ENCODE data around the gene DOCK9.

DOCK9 gene

DNA sequence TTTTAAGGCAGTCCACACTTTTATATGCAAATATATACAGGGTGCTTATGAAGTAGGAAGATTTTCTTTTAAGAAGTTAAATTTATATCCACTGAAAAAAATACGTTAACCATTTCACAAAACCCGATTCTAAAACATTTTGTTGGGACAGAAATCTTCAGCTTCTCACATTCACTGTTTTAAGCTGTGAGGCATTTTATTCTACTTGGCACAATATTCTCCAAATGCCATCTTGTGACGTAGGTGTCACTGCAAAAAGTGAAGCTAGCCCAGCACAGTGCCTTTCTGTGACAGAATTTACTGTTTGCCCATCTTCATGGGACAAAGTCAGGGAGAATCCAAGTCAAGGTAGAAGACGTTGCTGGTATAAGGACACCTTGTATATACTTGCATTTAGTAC, 130.9 kb downstream of the DOCK9 start:
- TF ChIP-seq, protein P1, sequence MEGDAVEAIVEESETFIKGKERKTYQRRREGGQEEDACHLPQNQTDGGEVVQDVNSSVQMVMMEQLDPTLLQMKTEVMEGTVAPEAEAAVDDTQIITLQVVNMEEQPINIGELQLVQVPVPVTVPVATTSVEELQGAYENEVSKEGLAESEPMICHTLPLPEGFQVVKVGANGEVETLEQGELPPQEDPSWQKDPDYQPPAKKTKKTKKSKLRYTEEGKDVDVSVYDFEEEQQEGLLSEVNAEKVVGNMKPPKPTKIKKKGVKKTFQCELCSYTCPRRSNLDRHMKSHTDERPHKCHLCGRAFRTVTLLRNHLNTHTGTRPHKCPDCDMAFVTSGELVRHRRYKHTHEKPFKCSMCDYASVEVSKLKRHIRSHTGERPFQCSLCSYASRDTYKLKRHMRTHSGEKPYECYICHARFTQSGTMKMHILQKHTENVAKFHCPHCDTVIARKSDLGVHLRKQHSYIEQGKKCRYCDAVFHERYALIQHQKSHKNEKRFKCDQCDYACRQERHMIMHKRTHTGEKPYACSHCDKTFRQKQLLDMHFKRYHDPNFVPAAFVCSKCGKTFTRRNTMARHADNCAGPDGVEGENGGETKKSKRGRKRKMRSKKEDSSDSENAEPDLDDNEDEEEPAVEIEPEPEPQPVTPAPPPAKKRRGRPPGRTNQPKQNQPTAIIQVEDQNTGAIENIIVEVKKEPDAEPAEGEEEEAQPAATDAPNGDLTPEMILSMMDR (IDR thresholded peaks at IDR 0.05; ENCODE audit: low read depth, low read length) = no peak

DNA sequence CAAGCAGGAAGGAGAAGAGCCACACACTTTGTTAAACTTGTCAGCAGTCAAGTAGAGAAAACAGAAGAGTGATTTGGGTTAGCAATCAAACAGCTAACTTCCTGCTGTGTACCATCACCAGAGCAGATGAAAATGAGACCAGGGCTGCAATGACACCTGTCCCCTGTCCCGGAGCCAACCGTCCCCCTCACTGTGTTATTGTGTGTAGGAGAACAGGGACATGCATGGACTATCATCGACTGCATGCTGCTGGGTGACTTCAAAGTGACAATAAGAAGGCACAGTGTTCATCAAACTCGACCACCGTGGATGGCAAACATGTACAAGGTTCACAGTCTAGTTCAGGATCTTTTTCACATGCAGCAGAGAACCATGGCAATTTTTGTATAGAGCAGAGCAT, 131.3 kb downstream of the DOCK9 start:
- H3K4me3 ChIP-seq (ENCODE audit: low read depth, low read length) = no peak overlapping the region
- TF ChIP-seq, protein P1 (IDR thresholded peaks at IDR 0.05; ENCODE audit: low read depth, low read length) = no peak

More for the DNA sequence above, 130.9 kb downstream of the DOCK9 start:
- H3K4me3 ChIP-seq (ENCODE audit: low read depth, low read length) = no peak overlapping the region

GRCh38 chr13:98845742-98846141, 132.1 kb downstream of the DOCK9 start:
- TF ChIP-seq, protein P1 (IDR thresholded peaks at IDR 0.05; ENCODE audit: low read depth, low read length) = no peak
- no peak overlapping the region for H3K4me3 ChIP-seq (ENCODE audit: low read depth, low read length)

- TF ChIP-seq, protein P1 (IDR thresholded peaks at IDR 0.05; ENCODE audit: low read depth, low read length) = no peak
- no peak overlapping the region for H3K4me3 ChIP-seq (ENCODE audit: low read depth, low read length)
Observed at GRCh38 chr13:98844021-98844420, 133.8 kb downstream of the DOCK9 start.

GRCh38 chr13:98843482-98843877, 134.4 kb downstream of the DOCK9 start:
- TF ChIP-seq, protein P1 (IDR thresholded peaks at IDR 0.05; ENCODE audit: low read depth, low read length) = no peak
- H3K4me3 ChIP-seq (ENCODE audit: low read depth, low read length) = no peak overlapping the region

GRCh38 chr13:98842858-98843481, 134.9 kb downstream of the DOCK9 start:
- no peak overlapping the region for H3K4me3 ChIP-seq (ENCODE audit: low read depth, low read length)
- TF ChIP-seq, protein P1 (IDR thresholded peaks at IDR 0.05; ENCODE audit: low read depth, low read length) = peak; percentile 90

- TF ChIP-seq, protein P1 (IDR thresholded peaks at IDR 0.05; ENCODE audit: low read depth, low read length) = no peak
- H3K4me3 ChIP-seq (ENCODE audit: low read depth, low read length) = no peak overlapping the region
Observed at GRCh38 chr13:98842070-98842469, 135.8 kb downstream of the DOCK9 start.

Data from WI38 (cell line).